Left ventricle myocardium inferior (tissue), 1 donor: ENCODE measurements around the gene KCNH2. TPM values are rescaled to one million over a fixed set of nuclear protein-coding genes. Genes with fewer than 3 reads are reported as not detected.

Source experiments
- DNase-seq: peaks from one replicate; pipeline ENCODE4 v3.0.0-alpha.2; 2020
- H3K27ac ChIP-seq: fragments of 200-600 bp; replicated peaks from 2 replicates; pipeline ENCODE4 v1.8.0; 2021
- H3K27me3 ChIP-seq: fragments of 200-600 bp; 2 replicates; pipeline ENCODE4 v1.8.0; 2021; ENCODE audit warnings: low read depth
- H3K36me3 ChIP-seq: fragments of 200-600 bp; 2 replicates; pipeline ENCODE4 v1.8.0; 2021
- H3K4me1 ChIP-seq: fragments of 200-600 bp; 2 replicates; pipeline ENCODE4 v1.8.0; 2021
- H3K4me3 ChIP-seq: fragments of 200-600 bp; 2 replicates; pipeline ENCODE4 v1.8.0; 2021; ENCODE audit warnings: mild to moderate bottlenecking, moderate library complexity
- H3K9me3 ChIP-seq: fragments of 200-600 bp; replicated peaks from 2 replicates; pipeline ENCODE4 v1.8.0; 2021
- CTCF ChIP-seq: fragments of 200-600 bp; IDR thresholded peaks from 2 replicates; pipeline ENCODE4 v1.8.0; 2021; ENCODE audit warnings: antibody characterized with exemption, mild to moderate bottlenecking, borderline replicate concordance
- intact Hi-C: fragments of 100-400 bp; cut with micrococcal nuclease; formaldehyde crosslinking; loops from one replicate; pipeline ENCODE4 v1.11.0; 2022
- total RNA-seq: library from RNA; stranded (reverse); fragmentation: NEBNext Ultra II Directional; extraction: Animal tissue kit (Norgen Biotek cat#: 25700); gene quantifications from one replicate; pipeline ENCODE4 v1.2.1, GENCODE V29; 2021
- donor health status: DM: no; HTN: yes; CAD: no; lungs with severe emphysema.

Gene KCNH2
- total RNA-seq, 1 donor from 2014 or later, result 94.1 TPM

DNA sequence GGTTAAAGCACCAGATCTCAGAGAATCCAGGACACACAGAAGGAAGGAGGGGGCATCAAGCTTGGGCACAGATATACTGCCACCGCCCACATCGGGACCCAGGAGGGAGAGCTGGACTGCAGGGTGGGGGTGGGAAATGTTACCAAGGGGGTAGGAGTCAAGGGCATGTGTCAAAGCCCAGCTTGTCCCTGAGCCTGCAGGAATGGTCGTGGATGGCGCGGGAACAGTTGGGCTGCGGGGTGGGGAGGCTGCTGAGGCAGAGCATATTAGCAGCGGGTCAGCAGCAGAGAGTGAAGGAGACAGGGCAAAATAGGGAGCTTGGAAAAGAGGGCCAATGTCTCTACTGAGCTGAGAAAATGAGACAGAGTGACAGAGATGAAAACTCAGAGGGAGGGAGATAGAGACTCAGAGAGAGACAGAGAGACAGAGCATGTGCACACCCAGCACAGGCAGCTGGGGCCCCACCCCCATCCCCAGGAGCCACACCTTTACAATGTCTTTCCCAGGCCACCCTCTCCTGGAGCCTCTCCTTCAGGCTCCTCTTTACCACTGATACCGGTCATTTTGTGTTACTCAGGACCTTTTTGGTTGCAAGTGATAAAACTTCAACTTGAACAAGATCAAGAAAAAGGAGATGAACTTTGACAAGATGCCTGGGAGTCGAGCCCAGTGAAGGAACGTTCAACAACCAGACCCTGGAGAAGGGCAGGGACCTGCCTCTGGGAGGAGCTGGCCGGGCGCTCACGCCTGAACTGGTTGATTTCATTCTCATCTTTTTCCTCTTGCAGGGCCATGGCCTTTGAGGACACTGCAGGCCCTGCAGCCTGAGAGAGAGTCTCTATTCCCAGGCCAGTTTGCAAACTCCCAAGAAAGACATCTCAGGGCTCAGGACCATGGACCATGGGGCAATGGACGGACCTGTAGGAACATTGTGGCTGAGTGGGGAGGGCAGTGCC, 75.8 kb downstream of the KCNH2 start:
- Histone ChIP-seq H3K4me1 (peaks cover 36% of the 10 kb centered on the region), H3K27me3 (peaks cover 60% of the 10 kb centered on the region), H3K36me3 (no peaks in the 10 kb centered on the region), H3K9me3 (no peaks in the 10 kb centered on the region), H3K4me3 (no peak overlapping the region), H3K27ac (peak overlapping the region; percentile 79)
- intact Hi-C loops, result no loop called here
- DNase-seq, result no peak
- no peak for TF ChIP-seq CTCF

DNA sequence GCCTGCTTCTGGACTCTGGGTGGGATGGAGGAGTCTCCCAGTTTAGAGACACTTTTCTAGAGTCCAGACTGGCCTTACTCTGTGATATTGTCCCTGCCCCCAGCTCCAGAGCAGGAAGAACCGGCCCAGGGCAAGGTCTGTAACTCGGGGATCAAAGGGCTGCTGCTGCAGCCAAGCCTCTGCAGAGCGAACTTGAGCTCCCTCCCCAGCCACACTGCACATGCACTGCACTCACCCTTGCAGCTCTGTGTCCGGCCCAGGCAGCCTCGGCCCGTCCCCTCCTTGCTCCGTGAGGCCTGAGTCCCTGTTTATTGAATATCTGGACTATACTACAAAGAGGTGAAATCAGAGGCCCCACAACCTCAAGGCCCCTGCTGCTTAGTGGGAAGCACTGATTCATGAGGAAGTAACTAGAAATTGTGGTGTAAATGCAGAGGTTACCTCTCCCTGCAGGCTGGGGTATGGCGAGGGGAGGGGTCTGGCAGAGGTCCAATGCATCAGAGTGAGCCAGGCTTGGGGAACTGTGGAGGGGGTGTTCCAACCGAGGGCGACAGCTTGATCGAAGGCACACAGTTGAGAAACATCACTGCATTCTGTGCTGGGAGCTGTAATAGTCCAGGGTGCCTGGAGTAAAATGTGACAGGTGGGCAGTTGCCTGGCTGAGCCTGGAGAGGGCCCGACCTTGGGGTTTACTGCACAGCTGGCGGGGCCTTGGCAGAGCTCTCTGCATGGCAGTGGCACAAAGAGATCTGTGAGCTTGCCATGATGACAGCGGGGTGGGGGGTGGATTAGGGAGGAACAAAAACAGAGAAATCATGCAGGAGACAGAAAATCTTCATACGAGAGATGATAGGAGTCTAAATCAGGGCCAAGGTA, 76.7 kb downstream of the KCNH2 start:
- peak; percentile 34 for DNase-seq
- peaks cover 70% of the 10 kb centered on the region for H3K27me3 ChIP-seq
- H3K36me3 ChIP-seq, result no peaks in the 10 kb centered on the region
- peak overlapping the region; percentile 79 for H3K27ac ChIP-seq
- no peaks in the 10 kb centered on the region for H3K9me3 ChIP-seq
- intact Hi-C loops, result no loop called here
- peaks cover 36% of the 10 kb centered on the region for H3K4me1 ChIP-seq
- no peak overlapping the region for H3K4me3 ChIP-seq
- no peak for TF ChIP-seq CTCF

DNA sequence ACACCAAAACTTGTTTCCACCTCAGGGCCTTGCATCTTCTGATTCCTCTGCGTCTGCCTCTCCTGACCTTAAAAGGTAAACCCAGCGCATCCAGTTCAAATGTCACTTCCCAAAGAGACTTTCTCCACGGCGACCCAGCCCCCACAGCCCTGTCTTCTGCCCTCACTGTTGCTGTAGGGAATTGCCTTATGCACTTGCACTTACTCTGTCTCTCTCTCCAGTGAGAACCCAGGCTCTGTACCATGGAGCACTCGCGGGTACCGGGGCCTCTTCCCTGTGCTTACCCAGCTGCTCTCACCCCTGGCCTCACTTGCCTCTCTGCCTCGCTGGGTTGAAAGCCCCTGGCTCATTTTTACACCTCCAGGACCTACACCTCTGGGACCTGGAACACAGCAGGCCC, 77.4 kb downstream of the KCNH2 start:
- Histone ChIP-seq H3K27me3 (peaks cover 76% of the 10 kb centered on the region), H3K4me3 (no peak overlapping the region), H3K4me1 (peaks cover 36% of the 10 kb centered on the region), H3K36me3 (no peaks in the 10 kb centered on the region), H3K27ac (no peak overlapping the region), H3K9me3 (no peaks in the 10 kb centered on the region)
- TF ChIP-seq CTCF, result no peak
- DNase-seq, result no peak
- intact Hi-C loops, result no loop called here

- no peaks in the 10 kb centered on the region for H3K36me3 ChIP-seq
- H3K4me3 ChIP-seq, result no peak overlapping the region
- intact Hi-C loops, result loop anchor here (5.0 kb wide), 1 partner anchor 89 kb away; no protein-coding TSS in a partner anchor
- peak; percentile 98 for TF ChIP-seq CTCF
- H3K27ac ChIP-seq, result no peak overlapping the region
- peaks cover 7% of the 10 kb centered on the region for H3K9me3 ChIP-seq
- peaks cover 66% of the 10 kb centered on the region for H3K27me3 ChIP-seq
- H3K4me1 ChIP-seq, result peaks cover 28% of the 10 kb centered on the region
- DNase-seq, result peak; percentile 82
Measured at GRCh38 chr7:150898475-150899011, 79.6 kb downstream of the KCNH2 start.
